ENCODE results near the gene FAXDC2. TPM values are rescaled to one million over a fixed set of nuclear protein-coding genes. Genes with fewer than 3 reads are reported as not detected.

FAXDC2 gene
- total RNA-seq, 1 donor from 2014 or later, result 0.52 TPM

DNA sequence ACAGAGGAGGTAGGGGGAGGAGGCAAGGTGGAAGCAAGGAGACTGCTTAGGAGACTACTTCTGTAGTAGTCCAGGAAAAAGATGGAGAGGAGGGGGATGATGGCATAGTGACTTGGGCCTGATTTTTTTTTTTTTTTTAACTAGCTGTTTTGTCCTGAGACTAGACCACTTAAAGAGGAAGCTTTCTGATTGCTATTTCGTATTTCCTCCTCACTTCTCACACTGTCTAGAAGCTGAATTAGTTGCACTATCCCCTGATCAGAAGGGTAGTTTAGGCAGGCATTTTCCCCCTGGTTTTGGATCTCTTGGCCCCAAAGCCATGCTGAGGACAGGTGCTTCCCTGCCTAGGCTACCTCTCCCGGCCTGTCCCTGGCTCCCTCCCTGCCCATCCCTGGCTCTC, 80.3 kb downstream of the FAXDC2 start:
- no peak for DNase-seq (ENCODE audit: low read depth)
- TF ChIP-seq, protein P1, sequence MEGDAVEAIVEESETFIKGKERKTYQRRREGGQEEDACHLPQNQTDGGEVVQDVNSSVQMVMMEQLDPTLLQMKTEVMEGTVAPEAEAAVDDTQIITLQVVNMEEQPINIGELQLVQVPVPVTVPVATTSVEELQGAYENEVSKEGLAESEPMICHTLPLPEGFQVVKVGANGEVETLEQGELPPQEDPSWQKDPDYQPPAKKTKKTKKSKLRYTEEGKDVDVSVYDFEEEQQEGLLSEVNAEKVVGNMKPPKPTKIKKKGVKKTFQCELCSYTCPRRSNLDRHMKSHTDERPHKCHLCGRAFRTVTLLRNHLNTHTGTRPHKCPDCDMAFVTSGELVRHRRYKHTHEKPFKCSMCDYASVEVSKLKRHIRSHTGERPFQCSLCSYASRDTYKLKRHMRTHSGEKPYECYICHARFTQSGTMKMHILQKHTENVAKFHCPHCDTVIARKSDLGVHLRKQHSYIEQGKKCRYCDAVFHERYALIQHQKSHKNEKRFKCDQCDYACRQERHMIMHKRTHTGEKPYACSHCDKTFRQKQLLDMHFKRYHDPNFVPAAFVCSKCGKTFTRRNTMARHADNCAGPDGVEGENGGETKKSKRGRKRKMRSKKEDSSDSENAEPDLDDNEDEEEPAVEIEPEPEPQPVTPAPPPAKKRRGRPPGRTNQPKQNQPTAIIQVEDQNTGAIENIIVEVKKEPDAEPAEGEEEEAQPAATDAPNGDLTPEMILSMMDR (conservative IDR thresholded peaks at IDR 0.05; ENCODE audit: low read depth, low read length), result no peak
- H3K4me3 ChIP-seq (ENCODE audit: low read depth, low read length), result no peak overlapping the region

Other genes starting within 250 kb of the FAXDC2 start
- gene LARP1, start 95.2 kb downstream of the FAXDC2 start, total RNA-seq, result 106 and 111 TPM in 2 replicates
- 59.5 and 74.7 TPM in 2 replicates for gene CNOT8, start 8.0 kb upstream of the FAXDC2 start, total RNA-seq
- 13.0 and 22.6 TPM in 2 replicates for gene GEMIN5, start 87.6 kb upstream of the FAXDC2 start, total RNA-seq
- gene MRPL22, start 90.5 kb upstream of the FAXDC2 start, total RNA-seq, result 20.3 and 52.2 TPM in 2 replicates
- not detected in 2 replicates for gene KIF4B, start 163.2 kb upstream of the FAXDC2 start, total RNA-seq